GM18498 (cell line): Measurements from ENCODE around the gene NTSR1.

Source experiments
- ATAC-seq: cut with Tn5 transposase; IDR thresholded peaks from one replicate; pipeline ENCODE4 v1.9.1; 2021; ENCODE audit warnings: mild to moderate bottlenecking, moderate library complexity; ENCODE audit not compliant: unreplicated experiment

NTSR1 gene

DNA sequence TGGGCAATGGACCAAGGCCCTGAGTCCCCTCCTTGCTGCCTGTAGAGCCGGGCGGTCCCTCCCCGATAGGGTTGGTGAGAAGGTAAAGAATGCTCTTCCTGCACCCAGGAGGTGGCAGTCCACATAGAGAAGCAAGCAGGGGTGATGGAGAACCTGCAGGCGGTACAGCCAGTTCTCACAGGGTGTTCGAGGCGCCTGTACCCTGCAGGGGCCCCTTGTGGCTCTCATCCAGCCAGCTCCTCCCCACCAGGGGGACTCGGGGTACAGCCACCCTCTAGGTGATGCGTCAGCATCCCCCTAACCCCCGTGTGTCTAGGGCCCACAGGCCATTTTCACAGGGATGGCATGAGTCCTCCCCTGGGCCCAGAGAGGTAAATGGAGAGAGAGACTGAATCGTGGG lies 103.1 kb downstream of the NTSR1 start:
- ATAC-seq = no peak
